Left kidney (tissue), 2 donors: Measurements from ENCODE around the gene DENND4C. TPM values are rescaled to one million over a fixed set of nuclear protein-coding genes. Genes with fewer than 3 reads are reported as not detected.
"Not testable (repeated sequence)": the region's sequence is repeated elsewhere in the genome, so short reads cannot be mapped to it uniquely, and the experiment has no call there.

ENCODE experiments used
- DNase-seq: peaks from one replicate; pipeline ENCODE4 v3.0.0-alpha.2; 2013
- polyA plus RNA-seq: library from polyadenylated mRNA; unstranded; fragments of 120-200 nt; gene quantifications from one replicate; pipeline ENCODE4 v1.2.1, GENCODE V29; 2013; ENCODE audit not compliant: insufficient read length

DENND4C gene
- polyA plus RNA-seq, 1 donor = 60.6 TPM

DNA sequence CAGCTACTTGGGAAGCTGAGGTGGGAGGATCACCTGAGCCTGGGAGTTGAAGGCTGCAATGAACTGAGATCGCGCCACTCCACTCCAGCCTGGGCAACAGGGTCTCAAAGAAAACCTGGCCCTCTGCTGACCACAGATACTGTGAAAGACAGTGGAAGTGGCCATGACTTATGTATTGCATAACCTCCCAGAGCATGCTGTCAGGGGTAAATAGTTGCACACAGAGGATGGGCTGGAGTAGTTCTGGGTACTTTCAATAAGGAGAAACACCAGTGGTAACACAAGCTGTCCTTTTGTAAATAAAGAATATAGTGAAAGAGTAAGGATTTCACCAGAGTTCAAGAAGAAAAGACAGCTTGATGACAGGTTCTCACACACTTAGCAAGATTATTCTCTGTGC is 180.1 kb downstream of the DENND4C start:
- DNase-seq = no peak

DNA sequence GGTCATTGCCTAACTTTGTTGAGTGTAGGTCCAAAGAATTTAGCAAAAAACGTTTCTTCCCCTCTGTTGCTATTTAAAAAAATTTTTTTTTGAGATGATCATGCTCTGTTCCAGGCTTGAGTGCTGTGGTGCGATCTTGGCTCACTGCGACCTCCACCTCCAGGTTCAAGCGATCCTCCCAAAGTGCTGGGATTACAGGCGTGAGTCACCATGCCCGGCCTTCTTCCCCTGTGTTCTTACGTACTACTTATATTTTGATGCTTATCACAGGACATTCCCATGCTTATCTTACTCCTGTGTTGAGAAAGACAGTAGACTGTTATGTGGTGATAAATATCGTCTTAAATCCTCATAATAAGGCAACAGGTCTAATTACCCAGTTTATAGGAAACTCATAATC is 180.8 kb downstream of the DENND4C start:
- DNase-seq = no peak

DNA sequence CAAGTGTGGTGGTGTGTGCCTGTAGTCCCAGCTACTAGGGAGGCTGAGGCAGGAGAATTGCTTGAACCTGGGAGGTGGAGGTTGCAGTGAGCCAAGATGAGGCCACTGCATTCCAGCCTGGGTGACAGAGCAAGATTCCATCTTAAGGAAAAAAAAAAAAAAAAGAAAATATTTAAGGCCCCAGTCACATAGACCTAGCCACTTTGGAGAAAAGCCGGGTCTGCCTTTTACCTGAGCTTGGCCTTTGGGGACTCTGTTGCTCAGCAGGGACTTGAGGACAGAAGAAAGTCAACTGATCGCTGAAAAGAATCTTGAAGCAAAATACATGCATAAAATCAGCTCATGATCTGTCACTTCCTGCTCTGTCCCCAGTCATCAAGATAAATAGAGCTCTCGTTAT is 183.0 kb downstream of the DENND4C start:
- DNase-seq = not testable (repeated sequence)

DNA sequence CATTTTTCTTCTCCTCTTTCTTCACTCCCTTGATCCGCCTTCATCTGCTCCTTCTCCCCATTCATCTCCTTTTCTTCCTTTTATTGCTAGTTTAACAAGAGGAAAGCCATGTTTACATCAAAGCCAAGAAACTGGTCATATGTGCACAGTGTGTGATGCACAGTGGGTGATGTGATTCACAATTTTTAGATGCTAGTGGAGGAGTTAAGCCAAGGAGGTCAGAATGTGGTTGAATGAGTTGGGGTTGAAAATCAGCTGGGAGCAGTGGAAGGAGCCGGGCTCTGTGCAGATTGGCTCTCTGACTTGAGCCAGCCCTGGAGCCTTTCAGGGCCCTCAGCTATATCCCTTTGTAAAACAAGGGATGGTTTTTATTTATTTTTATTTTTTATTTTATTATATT is 185.7 kb downstream of the DENND4C start:
- no peak for DNase-seq

DNA sequence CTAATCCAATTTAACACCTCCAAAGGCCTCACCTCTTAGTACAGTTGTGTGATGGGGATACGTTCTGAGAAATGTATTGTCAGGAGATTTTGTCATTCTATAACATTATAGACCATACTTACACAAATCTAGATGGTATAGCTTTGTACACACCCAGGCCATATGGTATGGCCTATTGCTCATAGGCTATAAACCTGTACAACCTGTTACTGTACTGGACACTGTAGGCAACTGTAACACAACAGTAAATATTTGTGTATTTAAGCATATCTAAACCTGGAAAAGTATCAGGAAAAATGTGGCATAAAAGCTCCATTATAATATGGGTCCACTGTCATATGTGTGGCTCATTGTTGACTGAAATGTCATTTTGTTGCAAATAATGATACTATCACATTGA is 190.4 kb downstream of the DENND4C start:
- DNase-seq = no peak

Other genes starting within 250 kb of the DENND4C start
- 0.20 TPM for gene SAXO1, start 197.5 kb upstream of the DENND4C start, polyA plus RNA-seq
- gene RRAGA, start 181.3 kb upstream of the DENND4C start, polyA plus RNA-seq = 96.9 TPM
- gene HAUS6, start 127.8 kb upstream of the DENND4C start, polyA plus RNA-seq = 23.8 TPM
- gene PLIN2, start 103.2 kb upstream of the DENND4C start, polyA plus RNA-seq = 117 TPM
- 2,702 TPM for gene RPS6, start 149.5 kb downstream of the DENND4C start, polyA plus RNA-seq
- gene ACER2, start 178.3 kb downstream of the DENND4C start, polyA plus RNA-seq = 13.5 TPM